SHP77 (cell line): ENCODE measurements around the gene MED13L.

Experiments used
- DNase-seq, 2 experiments: peaks; one replicate each; lab custom pipeline; 2025; lab: John Stamatoyannopoulos, UW

Gene MED13L

DNA sequence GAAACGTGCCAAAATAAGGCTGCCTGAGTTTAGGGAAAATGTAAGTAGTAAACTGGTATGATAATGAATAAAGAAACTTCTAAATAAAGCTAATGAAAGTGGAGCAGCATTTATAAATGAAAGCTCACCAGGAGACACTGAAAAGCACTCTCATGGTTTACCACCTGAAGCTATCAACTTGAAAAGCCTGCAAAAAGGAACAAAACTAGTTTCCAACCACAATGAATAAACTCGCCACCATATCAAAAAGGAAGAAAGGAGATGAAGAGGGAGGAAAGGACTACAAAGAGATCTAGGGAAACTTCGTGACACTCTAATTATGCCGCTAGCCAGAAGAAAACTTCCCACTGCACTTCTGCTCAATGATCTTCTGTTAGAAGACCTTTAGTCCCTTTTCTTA lies 66.7 kb downstream of the MED13L start:
- no peak for DNase-seq

DNA sequence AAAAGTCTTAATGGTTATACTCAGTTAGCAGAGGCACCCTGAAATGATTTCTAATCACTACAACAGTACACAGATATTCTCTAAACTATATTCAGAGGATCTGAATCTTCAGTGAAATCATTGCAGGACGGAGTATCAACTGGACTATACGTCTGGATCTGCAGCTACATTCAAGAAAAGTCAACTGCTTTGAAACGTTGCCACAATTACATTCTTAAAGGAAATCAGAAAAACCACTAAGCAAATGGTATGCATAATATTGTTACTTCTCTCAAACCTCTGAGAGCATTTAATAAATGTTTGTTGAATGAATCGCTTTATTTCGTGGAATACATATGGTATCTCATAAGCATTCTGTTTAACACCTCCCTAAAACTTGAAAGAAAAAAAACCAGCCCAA lies 67.4 kb downstream of the MED13L start:
- no peak for DNase-seq

GRCh38 chr12:116209503-116209902 lies 68.0 kb downstream of the MED13L start:
- DNase-seq = no peak

DNA sequence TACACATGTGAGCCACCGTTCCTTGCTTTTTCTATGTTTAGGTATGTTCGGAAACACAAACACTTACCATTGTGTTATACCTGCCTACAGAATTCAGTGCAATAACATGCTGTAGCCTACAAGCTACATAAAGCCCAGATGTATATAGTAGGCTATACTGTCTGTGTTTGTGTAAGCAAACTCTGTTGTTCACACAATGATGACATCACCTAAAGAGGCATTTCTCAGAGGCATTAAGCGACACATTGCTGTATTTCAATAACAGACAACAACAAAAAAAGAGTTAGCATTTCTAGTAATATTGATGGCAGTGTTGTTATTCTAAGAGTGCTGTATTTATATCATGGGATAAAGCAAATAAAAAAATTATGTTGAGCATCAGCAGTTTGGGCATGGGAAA lies 70.2 kb downstream of the MED13L start:
- DNase-seq = no peak

DNA sequence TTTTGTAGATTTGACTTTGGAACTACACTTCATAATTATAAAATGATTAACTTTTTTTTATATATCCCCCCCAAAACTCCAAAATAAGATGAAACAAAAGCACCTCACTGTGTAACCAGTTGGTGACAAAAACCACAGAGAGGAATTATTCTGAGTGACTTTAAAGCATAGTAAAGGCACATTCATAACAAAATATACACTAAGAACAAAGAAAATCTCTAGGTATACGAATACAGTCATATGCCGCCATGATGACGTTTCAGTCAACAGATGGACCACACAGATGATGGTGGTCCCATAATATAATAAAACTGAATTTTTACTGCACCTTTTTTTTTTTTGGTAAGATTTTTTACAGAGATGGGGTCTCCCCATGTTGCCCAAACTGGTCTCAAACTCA lies 70.7 kb downstream of the MED13L start:
- DNase-seq = no peak

GRCh38 chr12:116204785-116205184 lies 72.7 kb downstream of the MED13L start:
- no peak for DNase-seq

DNA sequence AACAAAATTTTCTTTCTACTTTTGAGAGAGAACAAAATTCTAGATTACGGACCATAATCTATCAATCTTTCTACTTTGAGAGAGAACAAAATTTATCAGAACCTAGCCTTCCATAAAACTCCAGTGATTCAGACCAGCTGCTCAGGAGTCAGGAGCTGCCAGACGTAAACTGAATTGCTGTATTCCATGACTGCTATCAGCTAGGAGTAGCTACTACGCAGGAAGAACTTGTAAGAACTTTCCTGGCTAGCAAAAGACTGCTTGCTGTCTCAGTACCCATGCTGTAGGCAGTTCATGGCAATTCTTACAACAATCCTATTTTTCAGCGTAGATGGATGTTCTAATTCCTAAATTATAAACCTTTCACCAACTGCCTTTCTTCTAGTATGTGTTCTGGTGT lies 73.3 kb downstream of the MED13L start:
- no peak for DNase-seq

DNA sequence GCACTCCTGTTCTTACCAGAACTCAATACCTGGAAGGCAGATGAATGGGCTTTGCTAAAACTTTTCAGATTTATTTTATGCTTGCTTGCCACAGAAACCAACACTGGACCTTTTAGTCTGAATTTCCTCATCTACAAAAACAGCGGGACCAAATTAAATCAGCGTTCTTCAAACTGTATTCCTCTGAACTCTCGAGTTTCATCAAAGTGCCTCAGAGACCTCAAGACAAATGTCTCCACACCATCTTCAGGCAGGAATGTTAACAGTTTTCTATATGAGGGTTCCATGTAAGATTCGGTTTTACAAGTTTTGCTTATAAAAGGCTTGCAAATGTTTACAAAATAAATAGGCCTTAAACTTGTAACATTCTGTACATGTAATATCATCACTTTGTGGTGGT lies 74.6 kb downstream of the MED13L start:
- no peak for DNase-seq

DNA sequence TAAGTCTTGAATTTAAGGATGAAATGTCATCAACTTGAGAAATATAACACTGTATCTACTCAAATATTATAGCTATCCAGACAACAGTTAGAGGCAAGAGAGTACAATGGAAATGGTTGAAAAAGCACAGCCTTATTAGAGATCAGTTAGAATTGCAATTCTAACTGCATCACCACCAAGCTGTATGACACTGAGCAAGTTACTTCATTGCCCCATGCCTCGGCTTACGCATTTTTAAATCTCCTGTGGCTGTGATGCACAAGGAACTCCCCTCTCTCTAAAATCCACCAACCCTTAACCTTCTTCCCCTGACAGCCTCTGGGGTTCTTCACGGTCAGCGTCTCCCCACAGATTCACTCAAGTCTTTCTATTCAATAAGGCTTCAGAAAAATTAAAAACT lies 75.1 kb downstream of the MED13L start:
- no peak for DNase-seq

DNA sequence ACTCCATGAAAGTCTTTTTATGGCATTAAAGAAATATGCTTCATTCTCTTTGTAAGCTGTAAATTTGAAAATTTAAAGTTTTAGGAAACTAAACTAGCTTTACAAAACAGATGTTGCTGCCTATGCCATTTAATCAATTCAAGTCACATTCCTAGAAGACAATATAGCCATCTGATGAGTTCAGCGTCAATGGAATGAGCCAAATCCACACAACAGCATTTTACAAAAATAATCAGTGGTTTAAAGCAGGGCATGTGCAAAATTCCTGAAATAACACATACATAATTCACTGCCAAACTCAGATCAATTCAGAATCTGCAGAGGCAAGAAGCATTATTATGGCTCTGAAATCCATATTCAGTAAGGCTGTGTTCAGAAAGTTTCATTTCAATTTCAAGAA lies 75.6 kb downstream of the MED13L start:
- DNase-seq = no peak

- DNase-seq = no peak
These were observed 76.1 kb downstream of the MED13L start for GRCh38 chr12:116201359-116201758.

GRCh38 chr12:116200812-116201211 lies 76.7 kb downstream of the MED13L start:
- no peak for DNase-seq

GRCh38 chr12:116199160-116199706 lies 78.3 kb downstream of the MED13L start:
- no peak for DNase-seq

DNA sequence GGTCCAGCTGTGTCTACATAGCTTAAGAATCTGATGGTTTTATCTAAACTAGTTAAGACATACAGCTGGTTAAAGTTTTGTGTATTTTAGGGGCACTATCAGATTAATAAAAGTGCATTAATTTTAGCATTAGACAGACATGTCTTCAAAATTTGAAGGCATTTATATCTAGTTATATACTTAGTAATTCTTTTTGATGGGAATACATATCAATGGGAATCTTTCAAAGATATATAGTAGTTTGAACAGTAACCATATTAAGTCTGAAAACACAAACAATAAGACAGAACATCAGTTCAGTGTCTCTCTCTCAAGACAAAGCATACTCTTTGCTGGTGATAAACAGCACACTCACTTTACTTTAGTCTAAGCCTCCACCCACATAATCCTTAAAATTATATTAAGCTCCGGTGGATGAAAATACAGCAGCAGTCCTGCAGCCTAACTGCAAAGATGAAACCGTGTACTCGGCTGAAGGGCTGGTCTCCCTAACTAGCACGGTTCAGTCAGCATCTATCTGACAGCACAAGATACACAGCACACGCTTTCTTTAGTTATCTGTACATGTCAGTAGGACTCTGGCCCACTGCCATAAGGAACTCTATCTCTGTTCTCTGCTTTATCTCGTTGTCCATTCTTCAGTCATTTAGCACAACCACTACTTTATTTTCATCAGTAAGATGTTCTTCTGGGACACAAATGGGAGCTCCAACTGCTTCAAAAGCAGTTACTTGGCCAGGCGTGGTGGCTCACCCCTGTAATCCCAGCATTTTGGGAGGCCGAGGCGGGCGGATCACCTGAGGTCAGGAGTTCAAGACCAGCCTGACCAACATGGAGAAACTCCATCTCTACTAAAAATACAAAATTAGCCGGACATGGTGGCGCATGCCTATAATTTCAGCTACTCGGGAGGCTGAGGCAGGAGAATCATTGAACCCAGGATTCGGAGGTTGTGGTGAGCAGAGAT lies 80.5 kb downstream of the MED13L start:
- DNase-seq = no peak

- no peak for DNase-seq
These were observed 81.3 kb downstream of the MED13L start for GRCh38 chr12:116196226-116196625.

DNA sequence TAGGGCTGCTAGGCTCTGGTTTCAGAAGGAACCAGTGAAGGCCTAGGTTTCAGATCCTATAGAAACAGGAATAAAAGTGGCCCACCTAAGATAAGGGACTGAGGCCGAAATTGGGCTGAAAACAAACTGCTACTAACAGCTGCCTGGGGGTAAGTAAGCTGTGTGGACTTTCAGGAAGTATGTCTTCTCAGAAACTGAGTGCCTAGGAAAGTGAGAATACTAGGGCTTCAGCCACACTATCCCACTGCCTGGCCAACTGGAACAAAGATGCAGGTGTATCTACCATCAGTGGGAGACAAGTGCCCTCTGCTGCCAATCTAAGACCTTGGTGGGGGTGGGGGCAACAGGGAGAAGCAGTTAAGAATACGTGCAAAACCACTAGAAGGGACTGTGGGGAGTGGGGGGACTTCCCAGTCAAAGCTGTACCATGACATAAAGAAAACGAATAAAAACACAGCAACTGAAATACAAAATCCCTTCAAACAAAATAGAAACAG lies 82.5 kb downstream of the MED13L start:
- peak in 1 of 2 experiments; percentile 15 for DNase-seq

DNA sequence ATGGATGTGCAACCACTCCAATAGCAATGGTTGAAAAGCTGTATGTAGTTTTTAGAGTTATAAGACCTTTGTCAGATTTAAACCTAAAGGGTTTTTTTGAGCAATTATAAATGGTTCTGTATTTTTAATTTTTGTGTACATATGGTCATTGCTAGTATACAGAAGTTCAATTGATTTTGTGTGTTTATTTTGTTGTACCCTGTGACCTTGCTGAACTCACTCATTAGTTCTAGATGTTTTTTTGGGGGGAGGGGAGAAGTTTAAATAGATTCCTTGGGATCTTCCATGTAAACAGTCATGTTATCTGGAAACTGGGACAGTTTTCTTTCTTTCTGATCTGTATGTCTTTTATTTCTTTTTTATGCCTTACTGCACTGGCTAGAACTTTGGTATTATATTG lies 87.8 kb downstream of the MED13L start:
- no peak for DNase-seq

DNA sequence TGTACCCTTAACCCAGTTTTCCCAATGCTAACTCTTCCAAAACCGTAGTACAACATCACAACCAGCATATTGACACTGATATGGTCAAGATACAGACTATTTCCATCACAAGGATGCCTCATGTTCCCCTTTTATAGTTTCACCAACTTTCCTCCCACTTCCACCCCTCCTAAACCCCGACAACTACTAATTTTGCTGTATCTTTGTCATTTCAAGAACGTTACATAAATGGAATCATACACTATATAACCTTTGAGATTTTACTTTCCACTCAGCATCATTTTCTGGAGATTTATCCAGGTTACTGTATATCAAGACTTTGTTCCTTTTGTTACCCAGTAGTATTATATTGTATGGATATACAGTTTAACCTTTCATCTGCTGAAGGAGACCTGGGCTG lies 88.9 kb downstream of the MED13L start:
- no peak for DNase-seq

DNA sequence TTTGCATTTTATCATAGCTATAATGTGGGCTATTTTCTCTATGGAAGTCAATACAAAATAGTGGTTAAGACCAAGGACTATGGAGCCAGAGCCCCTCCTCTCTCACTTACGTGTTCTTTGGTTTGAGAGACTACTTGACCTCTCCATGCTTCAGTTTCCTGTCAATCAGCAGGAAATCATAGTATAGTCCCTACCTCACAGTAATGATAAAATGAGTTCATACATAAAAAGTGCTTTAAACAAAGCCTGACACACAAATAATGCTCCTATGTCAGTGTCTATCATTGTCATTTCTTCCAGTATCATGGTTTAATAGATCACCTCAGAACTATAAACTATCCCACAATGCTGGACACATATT lies 90.4 kb downstream of the MED13L start:
- DNase-seq = peak in 1 of 2 experiments; percentile 65

GRCh38 chr12:116186482-116187150 lies 90.9 kb downstream of the MED13L start:
- peak; percentile 57 to 65 for DNase-seq

DNA sequence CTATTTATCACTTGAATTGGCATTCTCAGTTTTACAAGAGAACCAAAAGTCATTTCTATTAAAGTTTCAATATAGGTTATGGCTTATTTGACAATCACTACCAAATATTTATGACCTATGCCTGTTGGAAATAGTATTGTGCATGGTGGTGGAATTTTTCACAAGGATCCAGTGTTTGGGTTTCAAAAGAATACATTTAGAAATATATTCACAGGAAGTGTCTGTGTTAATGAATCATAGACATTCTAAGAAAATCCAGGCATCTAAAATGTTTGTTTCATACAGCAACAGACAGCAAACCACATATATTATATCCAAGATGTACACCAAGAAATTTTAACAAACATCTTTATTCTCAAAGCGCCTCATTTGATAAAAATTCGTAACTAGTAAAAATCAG lies 92.7 kb downstream of the MED13L start:
- no peak for DNase-seq

DNA sequence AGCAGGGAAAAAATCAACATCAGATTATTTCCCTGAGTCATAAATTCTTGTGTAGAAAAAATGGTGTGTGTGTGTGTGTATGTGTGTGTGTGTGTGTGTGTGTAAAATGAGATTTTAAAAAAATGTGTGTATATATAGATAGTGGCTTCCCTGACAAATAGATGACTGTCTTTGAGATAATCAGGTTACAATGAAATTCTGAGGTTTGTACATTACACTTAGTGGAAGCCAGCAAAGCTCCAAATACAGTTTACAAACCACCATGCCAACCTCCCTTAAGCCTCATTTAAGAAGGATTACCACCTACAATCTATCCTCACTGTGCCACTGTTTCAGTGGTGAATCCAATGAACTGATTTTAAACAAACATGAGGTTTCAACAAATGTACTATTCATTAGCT lies 93.8 kb downstream of the MED13L start:
- no peak for DNase-seq
